HG03571 (cell line): Measurements from ENCODE around the gene ASXL1.

Experiments
- ATAC-seq: cut with Tn5 transposase; IDR thresholded peaks from one replicate; pipeline ENCODE4 v1.9.1; 2021; ENCODE audit not compliant: unreplicated experiment

Gene ASXL1

DNA sequence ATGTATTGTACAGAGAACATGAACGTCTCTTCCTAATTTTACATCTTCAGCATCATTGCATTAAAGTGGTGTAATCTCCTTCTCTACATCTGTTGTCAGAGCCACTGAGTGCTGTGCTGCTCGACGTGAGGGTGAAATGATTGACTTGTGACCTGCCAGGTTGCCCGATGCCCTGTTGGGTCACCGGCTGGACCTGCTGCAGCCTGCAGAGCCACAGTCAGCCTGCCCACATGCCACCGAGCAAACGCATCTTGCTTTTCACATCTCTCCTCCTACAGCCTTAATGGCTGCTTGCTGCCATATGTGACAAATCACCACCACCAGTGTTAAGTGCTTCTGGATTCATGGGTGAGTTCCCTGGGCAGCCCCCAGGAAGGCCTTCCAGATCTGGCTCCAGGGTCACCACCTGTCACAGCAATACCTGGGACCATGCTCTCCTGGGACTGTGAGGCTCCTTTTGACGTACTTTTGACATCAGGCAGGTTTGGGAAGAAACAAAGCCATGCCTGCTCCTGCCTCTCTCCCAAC, 80.3 kb downstream of the ASXL1 start:
- ATAC-seq = no peak

DNA sequence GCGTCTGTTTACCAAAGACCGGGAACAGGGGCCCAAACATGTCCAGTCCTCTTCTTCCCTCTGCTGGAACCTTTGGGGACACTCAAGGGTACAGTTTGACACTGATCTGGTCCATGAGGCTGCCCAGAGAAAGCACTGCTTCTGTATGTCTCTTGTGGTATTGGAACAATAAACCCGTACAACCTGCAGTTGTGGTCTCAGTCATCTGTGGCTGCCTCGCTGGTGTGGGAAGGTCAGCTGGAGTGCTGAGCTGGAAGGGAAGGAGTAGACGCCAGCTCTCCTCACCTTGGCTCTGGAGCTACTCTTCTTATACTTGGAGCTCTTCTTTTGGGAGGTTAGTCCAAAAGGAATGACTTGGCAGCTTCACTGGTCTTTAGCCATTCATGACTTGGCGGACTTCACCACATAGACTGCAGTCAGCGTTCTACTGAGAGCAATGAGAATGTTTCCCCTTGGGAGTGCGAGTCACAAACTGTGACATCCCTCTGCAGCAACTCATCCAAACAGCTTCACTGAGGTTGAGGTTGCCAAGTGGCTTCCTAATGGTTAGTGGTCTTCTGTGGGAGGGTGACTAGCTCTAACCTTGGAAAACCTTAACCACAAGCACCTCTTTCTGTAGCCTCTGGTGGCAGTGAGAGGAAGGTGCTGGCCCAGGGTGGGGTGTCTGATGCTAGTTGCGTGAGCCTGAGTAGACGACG, 81.2 kb downstream of the ASXL1 start:
- no peak for ATAC-seq

DNA sequence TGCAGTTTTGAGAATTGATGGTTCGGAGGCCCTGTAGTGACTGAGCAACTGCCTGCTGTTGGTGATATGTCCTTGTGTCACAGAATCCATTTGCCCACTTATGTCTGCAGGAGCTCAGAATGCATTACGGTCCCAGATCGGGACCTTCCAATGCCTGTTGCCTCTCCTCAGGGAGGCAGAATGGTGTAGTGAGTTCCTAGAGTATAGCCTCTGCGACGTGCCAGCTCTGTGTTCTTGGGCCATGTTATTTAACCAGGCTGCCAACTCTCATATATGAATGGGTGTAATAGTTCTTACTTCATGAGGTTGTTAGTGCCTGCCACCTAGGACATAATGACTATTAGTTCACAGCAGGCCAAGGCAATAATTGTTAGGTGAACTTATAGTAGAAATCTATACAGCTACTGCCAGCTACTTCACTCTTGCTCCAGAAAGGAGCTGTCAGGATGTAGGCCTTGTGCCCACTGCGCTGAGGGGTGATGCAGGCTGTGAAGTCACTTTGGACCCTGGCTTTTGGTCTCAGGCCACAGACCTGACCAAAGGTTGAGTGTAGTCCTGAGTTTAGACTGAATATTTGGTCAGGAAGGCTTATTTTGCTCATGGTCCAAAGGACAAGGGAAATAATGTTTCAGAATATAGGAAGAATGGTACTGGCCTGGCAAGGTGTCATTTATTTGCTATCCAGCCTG, 82.1 kb downstream of the ASXL1 start:
- no peak for ATAC-seq

DNA sequence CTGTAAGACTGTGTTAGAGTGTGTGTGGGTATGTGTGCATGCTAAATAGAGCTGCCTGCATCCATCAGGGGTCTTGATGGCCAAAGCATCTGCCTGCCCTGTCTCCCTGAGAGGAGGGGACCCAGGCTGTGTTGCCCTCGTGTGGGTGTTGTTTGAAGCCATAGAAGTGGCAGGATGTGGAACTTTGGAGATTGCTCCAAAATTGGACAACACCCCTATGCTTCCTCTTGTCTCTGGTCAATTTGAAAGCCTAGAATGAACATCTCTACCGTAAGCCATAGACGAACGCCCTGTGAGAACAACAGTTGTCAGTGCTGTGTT, 82.6 kb downstream of the ASXL1 start:
- ATAC-seq = no peak

DNA sequence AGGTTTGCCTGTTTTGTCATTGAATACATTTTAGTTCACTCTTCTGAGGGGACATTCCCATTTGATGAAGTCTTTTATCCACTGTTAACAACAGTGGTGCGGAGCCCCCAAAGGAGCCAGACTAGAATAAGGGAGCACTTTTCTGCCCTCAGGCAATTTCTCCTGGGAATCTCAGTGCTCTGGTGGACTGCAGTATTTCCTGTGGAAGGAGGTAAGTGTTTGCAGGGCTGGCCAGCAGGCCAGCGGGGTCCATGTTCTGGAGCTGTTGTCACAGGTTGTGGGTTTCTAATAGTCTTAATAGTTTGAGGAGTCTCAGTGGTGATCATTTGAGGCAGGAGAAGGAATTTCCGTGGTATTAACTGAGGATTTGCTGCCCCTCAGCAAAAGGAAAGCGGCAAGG, 83.5 kb downstream of the ASXL1 start:
- no peak for ATAC-seq

DNA sequence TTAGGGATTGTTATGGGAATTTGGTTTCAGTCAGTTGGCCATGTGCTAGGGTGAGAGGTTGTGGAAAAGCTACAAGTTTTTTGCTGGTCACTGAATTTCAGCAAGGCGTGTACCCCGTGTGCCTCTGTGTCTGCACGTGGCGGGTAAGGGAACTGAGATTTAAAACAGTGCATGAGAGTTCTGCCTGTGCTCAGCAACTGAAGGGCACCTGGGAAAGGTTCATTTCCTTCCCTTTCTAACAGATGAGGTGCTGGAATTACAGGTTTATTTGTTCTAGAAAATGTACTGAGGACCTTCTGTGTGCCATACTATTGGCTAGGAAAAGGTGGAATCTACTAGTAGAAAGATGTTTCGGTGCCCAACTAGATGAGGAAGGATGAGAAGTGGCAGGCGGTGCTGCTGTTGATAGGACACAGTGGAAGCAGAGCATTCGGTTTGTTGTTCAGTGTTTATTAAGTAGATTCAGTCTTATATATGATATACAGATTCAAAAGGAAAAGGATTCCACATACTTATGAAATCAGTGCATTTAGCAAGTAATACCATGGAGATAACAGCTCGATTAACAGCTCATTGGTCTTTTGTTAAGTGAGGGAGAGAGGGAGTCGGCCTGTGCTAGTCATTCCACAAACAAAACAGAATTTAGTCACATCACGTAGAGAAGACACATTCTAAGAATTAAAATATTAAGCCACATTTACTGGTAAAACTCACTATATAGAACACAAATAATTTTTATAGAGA, 84.7 kb downstream of the ASXL1 start:
- no peak for ATAC-seq

DNA sequence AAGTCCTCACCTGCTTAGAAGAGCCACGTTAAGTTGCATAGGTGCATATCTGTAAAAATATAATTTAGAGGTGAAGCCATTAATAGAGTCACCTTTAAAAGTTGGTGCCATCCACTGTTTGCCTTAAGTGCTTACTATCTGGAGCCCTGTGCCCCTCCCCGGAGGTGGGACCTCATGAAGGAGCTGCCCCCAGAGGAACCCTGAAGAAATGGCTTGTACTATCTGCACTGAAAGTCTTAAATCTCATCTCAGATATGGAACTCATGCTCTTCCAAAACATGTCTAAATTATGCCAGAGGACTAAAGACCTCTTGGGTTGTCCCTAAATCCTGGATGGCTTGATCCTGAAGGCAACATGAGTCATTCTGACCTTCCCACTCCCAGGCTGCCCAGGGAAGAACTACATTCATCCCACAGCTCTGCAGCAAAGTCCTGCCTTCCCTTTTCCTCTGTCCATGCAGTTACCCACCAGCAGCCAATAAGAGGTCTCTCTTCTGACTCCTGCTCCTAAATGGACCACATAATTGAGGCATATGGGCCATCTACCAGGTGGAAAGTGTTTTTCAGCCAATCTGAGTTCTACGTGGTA, 85.3 kb downstream of the ASXL1 start:
- ATAC-seq = no peak

DNA sequence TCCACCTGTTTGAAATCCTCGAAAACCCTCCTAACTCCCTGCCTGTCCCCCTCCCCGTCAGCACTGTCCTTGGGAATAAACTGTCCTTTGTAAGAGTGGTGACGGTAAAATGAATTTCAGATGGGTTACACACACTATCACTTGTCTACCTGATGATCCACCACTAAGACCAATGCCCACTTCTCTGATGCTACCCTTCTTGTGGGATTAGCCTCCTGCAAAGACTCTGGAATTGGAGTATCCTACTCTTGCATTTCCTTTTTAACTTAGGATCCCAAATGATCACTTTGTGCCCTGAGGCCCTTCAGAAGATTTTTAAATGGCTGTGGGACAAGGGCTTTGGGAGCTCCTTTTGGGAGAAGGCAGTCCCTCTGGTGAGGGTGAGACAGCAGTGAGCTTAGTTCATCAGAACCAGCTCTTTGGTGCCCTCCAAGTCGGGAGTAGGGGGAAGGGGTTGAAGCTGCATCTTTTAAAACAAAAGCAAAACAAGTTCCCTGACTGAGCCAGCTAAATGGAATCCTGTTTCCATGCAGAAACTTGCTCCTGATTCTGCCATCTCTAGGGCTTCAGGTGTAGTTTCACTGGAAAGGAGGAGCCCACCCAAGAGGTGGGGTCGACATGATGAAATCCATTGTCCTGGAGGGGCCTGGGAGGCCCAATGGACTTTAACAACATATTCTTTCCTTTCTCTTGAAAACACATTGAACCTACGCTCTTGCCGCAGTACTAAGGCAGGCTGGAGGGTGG, 86.5 kb downstream of the ASXL1 start:
- ATAC-seq = no peak

DNA sequence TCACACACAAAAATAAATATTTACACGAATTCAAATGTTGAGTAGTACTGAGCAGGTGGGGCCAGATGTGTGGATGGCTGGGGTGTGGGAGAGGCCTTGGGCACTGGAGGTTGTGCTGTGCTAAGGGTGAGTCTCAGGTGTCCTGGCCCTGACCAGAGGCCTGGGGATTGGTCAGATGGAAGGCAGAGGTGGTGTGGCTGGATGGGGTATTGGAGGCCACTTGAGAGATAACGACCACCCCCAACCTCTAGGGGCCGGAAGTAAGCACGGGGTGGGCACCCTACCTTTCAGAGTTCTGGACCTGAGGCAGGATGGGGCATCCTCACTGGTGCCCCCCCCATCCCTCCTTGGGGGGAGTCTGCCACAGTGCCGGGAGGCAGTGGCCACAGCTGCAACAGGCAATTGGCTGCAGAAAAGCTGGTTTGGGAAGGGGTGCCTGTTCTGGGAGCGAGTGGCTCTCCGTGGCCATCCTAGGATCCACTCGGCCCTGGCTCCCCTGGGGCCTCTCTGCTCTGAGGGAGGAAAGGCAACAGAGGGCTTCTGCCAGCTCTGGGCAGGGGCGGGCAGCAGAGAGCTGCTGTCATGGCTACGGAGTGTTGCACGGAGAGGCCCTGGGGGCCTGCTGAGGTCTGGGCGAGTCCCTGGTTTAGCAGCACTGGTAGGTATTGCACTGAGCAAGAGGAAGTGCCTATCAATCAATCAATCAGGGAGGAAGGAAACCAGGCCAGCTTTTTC, 87.6 kb downstream of the ASXL1 start:
- ATAC-seq = no peak

DNA sequence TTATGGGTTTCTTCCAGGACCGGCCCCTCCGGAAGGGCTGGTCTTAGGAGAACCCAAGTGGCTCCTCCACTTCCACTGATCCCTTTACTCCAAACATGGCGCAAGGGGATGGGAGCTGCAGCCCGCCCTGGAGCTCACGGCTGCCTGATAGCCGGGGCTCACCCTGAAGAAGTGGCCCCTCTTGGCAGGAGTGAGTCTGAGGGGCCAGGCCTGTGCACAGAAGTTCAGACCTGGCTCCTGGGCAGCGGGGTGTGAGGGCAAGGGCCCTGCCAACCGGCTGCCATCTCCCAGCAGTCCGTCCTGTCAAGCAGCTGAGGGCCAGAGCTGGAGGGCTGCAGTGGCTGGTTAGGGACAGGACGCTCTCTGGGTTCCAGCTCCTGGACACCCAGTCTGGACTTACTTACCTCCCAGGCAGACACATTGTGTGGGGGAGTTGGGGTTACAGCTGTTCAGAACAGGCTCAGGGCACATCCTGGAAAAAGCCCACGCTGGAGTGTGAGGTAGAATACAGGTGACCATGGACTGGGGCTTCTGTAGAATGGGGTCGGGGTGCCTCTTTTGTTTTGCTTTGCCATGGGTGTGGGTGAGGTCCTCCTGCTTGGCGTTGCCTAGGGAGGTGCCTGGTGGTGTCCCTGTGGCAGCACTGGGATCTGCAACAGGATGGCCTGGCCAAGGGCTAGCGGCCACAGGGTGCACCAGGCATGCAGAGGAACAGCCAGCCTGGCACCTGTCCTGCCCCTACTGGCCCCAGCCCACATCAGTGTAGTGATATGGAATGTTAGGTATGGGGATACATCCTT, 88.4 kb downstream of the ASXL1 start:
- ATAC-seq = no peak

DNA sequence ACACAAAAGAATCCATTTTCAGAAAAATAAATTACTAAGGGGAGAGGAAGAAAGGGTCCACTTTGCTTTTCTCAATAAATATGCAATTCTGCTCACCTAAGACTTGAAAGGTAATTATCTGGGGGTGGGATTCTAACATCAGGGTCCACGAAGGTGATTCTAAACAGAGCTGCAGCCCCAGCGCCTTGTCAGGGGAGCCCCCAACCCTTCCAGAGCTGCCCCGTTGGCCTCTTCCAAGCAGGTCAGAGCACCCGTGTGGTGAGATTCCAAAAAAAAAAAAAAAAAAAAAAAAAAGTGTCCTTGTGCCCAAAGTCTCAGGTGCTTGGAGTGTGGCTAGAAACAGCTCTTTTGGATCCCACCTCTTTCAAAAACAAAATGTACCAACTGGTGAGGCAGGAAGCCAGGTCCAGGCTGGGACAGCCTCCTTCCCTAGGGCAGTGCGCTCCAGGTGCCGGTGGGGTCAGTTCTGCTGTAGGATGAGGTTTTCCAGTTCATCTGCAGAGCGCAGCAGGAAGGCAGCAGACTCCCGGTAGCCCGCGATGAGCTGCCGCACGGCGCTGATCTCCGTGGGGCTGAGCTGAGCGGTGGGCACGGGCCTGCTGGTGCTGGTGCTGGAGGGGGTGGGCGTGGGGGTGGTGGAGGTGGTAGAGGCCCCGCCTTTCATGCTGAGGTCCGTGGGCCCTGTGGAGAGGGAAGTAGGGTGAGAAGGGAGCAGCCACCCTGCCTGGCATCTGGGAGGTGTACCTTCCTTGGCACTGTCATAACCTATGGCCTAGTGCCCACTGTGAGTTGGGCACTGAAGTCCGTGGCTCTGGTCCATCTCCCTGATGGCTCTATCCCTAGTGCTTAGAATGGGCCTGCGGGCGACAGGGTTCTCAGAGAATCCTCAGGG, 89.3 kb downstream of the ASXL1 start:
- ATAC-seq = no peak

DNA sequence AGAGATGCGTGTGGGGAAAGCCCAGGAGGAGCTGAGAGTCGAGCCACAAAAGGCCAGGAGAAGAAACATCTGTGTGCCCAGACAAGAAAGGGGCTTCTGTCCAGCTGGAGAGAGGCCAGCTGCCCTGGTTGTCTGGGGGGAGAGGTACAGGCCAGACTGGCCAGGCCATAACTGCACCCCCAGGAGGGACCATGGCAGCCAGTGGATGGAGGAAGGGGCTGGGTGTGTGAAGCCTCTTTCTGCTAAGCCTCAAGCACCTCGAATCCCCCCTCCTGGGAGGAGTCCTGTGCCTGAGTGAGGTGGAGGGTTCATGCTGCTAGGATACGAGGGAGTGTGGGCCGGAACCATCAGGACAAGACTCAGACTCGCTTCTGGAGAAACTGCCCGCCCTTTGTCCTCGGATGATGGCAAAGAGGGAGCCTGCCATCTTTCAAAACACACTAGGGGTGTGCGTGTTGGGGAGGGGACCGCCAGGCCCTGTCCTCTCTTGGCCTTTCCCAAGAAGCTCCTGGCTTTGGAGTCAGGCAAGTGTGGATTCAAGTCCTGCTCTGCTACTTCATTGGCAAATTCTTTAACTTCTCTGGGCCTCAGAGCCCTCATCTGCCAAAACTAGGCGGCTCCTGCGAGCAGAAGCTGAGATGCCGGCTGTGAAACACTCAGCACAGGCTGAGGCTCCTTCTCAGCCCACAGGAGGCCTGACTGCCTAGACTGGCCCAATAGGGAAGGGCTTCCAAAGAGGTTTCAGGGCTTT, 90.3 kb downstream of the ASXL1 start:
- no peak for ATAC-seq

DNA sequence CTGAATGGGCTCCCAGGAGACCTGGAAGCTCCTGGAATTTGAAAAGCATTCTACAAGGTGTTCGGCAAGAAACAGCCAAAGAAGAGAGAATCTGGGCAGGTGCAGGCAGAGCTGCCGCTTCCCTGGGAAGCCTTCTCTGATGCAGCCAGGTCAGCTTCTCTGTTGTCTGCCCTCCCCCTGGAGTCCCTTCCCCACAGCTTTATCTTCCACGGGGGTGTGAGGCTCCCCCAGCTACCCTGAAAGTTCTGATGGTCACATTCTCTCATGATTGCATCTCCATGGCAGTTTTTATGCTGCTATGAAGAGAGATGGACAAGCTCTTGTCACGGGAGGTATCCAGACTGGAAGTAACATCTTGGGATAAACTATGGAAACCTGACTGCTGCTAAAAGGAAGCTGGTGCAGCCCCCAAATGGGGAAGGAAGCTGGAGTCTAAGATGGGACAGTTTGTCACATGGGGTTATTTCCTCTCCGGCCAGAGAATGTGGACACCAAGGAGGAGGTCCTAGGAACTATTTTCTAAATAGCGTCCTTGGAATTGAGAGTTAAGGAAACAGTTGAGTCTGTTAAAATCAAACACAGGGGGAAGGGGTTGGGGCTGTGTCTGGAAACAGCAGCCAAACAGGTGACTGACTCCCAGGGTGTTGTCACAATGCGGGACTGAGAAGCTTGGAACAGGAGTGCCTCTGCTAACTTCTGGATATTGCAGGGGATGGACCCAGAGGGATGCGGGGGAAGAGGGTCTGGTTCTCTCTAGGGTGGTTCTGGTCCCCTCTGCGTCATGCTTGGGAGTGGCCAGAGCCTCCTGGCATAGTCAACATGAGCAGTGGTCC, 91.1 kb downstream of the ASXL1 start:
- no peak for ATAC-seq

DNA sequence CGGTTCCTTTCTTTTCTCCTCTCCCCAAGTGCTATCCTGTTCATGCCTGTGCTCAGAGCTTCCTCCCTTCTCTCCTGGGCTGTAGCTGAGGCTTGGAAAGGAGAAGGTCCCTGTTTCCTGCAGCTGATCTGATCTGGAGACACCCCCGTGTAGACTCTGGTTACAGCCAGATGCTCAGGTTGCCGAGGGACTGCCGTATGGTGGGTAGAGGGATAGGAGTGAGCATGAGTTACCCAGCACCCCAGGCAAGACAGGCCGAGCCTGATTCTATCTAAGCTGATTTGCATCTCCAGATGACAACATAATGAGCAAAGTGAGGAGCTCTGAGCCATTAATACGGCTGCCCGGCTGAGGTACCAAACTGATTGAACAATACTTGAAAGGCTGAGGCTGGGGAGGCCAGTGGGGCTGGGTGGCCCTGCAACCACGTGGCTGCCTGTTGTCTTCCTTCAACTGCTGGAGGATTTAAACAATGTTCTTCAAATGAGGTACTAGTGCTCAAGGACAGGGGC, 91.8 kb downstream of the ASXL1 start:
- no peak for ATAC-seq

DNA sequence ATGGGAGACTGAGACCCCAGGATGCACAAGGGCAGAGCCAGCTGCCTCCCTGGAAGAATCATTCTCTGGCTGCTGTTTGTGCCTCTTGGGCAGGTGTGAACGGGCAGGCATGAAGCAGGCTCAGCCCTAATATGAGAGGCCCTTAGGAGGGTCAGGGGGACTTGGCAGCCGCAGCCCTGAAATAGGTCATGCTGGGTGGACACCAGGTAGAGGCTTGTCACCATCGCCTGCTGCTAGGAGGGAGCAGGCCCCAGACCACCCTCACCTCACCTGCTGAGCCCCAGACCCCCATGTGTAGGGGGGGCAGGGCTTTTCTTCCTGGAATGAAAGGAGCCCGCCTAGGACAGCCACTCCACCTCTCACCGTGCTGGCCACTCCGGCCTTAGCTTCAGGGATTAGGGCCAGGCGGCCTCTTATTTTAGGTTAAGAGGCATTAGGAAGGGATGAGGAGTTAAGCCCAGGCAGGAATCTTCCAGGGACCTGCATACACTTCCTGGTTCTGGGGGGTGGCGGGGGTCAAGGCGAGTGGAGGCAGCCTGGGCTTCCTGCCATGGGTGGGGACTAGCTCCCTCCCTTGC, 92.4 kb downstream of the ASXL1 start:
- ATAC-seq = no peak

DNA sequence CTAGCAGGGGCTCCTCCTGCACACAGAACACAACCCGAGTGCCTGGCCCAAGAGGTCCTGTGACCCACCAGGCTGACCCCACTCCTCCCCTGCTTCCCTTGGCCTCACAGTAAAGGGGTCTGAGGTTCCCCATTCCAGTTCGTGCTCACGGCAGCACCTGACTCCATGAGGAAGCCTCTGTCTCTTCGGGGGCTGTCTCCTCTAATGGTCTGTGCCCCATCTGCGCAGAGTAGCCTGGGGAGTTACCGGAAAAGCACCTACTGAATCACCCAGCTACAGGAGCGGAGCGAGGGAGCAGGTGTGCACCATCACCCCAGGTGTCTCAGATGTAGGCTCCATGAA, 93.2 kb downstream of the ASXL1 start:
- no peak for ATAC-seq
